Prostate gland (tissue), 2 donors: ENCODE measurements around the gene RUFY4.

Experiments
- POLR2A ChIP-seq: fragments of 450-650 bp; IDR thresholded peaks from one replicate; pipeline ENCODE4 v1.6.1; 2016; ENCODE audit warnings: antibody characterized with exemption, mild to moderate bottlenecking
- POLR2AphosphoS5 ChIP-seq: sonication (generic); formaldehyde crosslinking; IDR thresholded peaks from one replicate; pipeline ENCODE4 v1.6.1; 2017; ENCODE audit warnings: antibody characterized with exemption
- TF ChIP-seq, protein P1 (sequence below), 4 experiments: fragments of 200-600 bp in 2 of 4; fragments of 450-650 bp in 2 of 4; sonication (generic) in 2 of 4; IDR thresholded peaks; 1 replicate in 3 of 4; 2 replicates in 1 of 4; pipeline ENCODE4 v1.5.1; 2016 to 2019; ENCODE audit warnings: antibody characterized with exemption in 4 of 4, mild to moderate bottlenecking in 2 of 4, moderate library complexity in 2 of 4

GRCh38 chr2:218027426-218028188 is 41.4 kb upstream of the RUFY4 start:
- TF ChIP-seq, protein P1, sequence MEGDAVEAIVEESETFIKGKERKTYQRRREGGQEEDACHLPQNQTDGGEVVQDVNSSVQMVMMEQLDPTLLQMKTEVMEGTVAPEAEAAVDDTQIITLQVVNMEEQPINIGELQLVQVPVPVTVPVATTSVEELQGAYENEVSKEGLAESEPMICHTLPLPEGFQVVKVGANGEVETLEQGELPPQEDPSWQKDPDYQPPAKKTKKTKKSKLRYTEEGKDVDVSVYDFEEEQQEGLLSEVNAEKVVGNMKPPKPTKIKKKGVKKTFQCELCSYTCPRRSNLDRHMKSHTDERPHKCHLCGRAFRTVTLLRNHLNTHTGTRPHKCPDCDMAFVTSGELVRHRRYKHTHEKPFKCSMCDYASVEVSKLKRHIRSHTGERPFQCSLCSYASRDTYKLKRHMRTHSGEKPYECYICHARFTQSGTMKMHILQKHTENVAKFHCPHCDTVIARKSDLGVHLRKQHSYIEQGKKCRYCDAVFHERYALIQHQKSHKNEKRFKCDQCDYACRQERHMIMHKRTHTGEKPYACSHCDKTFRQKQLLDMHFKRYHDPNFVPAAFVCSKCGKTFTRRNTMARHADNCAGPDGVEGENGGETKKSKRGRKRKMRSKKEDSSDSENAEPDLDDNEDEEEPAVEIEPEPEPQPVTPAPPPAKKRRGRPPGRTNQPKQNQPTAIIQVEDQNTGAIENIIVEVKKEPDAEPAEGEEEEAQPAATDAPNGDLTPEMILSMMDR (IDR thresholded peaks at IDR 0.05) = no peak
- no peak for TF ChIP-seq POLR2AphosphoS5
- TF ChIP-seq POLR2A = no peak
